PFSK-1 (cell line): Measurements from ENCODE around the gene NOL6.

Experiments used
- POLR2AphosphoS5 ChIP-seq: IDR thresholded peaks from 2 replicates; pipeline ENCODE4 v1.6.1; 2012; ENCODE audit warnings: low read depth, mild to moderate bottlenecking, control low read depth, low read length, moderate library complexity
- SIN3A ChIP-seq: IDR thresholded peaks from 2 replicates; pipeline ENCODE4 v1.6.1; 2012; ENCODE audit warnings: mild to moderate bottlenecking, low read length, moderate library complexity, borderline replicate concordance; ENCODE audit not compliant: insufficient read depth
- TAF1 ChIP-seq: IDR thresholded peaks from 2 replicates; pipeline ENCODE4 v1.6.1; 2012; ENCODE audit warnings: low read length, control low read depth, borderline replicate concordance; ENCODE audit not compliant: insufficient read depth
- TF ChIP-seq, protein P1 (sequence below), 2 experiments: IDR thresholded peaks; 2 replicates each; pipeline versions ENCODE4 v1.6.1 to v1.8.0; 2011 to 2012; ENCODE audit warnings: low read depth in 2 of 2, low read length in 2 of 2, control low read depth in 1 of 2, inconsistent platforms in 1 of 2, mild to moderate bottlenecking in 1 of 2, moderate library complexity in 1 of 2; ENCODE audit not compliant: insufficient read depth in 1 of 2

DNA sequence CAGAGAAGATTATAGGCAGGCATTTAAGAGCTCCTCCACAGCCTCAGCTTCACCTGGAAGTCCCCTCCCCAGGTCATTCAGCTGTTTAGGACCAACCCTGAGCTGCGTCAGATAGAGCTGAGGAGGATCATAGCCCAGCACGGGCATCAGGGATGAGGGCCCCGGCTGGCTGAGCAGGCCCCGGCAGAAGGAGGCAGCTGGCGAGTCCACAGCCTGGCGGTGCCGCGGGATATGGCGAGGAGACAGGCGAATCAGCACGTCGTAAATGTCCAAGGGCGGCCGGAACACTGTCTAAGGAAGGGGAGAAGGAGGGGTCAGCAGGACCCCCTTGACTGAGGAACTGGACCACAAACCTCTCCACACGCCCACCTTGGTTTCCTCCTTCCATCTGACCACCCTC lies 10.6 kb downstream of the NOL6 start:
- TF ChIP-seq TAF1 (no peak), SIN3A (no peak), POLR2AphosphoS5 (no peak)
- TF ChIP-seq, protein P1, sequence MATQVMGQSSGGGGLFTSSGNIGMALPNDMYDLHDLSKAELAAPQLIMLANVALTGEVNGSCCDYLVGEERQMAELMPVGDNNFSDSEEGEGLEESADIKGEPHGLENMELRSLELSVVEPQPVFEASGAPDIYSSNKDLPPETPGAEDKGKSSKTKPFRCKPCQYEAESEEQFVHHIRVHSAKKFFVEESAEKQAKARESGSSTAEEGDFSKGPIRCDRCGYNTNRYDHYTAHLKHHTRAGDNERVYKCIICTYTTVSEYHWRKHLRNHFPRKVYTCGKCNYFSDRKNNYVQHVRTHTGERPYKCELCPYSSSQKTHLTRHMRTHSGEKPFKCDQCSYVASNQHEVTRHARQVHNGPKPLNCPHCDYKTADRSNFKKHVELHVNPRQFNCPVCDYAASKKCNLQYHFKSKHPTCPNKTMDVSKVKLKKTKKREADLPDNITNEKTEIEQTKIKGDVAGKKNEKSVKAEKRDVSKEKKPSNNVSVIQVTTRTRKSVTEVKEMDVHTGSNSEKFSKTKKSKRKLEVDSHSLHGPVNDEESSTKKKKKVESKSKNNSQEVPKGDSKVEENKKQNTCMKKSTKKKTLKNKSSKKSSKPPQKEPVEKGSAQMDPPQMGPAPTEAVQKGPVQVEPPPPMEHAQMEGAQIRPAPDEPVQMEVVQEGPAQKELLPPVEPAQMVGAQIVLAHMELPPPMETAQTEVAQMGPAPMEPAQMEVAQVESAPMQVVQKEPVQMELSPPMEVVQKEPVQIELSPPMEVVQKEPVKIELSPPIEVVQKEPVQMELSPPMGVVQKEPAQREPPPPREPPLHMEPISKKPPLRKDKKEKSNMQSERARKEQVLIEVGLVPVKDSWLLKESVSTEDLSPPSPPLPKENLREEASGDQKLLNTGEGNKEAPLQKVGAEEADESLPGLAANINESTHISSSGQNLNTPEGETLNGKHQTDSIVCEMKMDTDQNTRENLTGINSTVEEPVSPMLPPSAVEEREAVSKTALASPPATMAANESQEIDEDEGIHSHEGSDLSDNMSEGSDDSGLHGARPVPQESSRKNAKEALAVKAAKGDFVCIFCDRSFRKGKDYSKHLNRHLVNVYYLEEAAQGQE (IDR thresholded peaks at IDR 0.05; ENCODE audit: insufficient read depth in 1 of 2, low read depth in 2 of 2, low read length in 2 of 2), result no peak
